ENCODE results near the gene CAP2.

Gene CAP2

GRCh38 chr6:17542243-17542642 is 148.8 kb downstream of the CAP2 start:
- TF ChIP-seq TAF1 (IDR thresholded peaks at IDR 0.05; ENCODE audit: borderline replicate concordance, insufficient read depth, low read length), result no peak

DNA sequence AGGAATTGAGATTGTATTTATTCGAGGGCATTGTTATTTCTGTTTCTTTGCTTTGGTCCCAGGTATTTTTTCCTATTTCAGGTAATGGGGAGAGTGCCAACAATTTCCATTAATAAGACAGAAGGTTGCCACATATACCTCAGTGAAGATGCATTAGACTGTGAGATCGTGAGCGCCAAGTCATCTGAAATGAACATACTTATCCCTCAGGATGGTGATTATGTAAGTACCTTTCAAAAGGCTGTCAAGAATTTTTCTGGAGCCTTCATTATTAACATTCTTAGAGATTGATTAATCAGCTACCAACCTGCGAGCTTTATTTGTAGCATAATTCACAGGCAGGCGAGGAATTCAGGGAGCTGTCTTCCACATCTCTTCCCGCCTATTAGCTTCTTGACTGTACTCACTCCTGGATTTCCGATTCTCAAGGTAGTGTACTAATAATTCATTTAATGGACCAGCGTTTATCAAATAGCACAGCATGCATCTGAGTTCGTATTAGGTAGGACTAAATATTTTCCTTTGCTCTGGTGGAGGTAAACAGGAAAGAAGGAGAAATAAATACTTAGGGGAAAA is 158.1 kb downstream of the CAP2 start:
- TF ChIP-seq, protein P1, sequence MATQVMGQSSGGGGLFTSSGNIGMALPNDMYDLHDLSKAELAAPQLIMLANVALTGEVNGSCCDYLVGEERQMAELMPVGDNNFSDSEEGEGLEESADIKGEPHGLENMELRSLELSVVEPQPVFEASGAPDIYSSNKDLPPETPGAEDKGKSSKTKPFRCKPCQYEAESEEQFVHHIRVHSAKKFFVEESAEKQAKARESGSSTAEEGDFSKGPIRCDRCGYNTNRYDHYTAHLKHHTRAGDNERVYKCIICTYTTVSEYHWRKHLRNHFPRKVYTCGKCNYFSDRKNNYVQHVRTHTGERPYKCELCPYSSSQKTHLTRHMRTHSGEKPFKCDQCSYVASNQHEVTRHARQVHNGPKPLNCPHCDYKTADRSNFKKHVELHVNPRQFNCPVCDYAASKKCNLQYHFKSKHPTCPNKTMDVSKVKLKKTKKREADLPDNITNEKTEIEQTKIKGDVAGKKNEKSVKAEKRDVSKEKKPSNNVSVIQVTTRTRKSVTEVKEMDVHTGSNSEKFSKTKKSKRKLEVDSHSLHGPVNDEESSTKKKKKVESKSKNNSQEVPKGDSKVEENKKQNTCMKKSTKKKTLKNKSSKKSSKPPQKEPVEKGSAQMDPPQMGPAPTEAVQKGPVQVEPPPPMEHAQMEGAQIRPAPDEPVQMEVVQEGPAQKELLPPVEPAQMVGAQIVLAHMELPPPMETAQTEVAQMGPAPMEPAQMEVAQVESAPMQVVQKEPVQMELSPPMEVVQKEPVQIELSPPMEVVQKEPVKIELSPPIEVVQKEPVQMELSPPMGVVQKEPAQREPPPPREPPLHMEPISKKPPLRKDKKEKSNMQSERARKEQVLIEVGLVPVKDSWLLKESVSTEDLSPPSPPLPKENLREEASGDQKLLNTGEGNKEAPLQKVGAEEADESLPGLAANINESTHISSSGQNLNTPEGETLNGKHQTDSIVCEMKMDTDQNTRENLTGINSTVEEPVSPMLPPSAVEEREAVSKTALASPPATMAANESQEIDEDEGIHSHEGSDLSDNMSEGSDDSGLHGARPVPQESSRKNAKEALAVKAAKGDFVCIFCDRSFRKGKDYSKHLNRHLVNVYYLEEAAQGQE (IDR thresholded peaks at IDR 0.05; ENCODE audit: insufficient read depth in 1 of 2, low read depth in 2 of 2, low read length in 2 of 2), result no peak
- no peak for TF ChIP-seq FOXP2 (optimal IDR thresholded peaks at IDR 0.05; ENCODE audit: borderline replicate concordance, extremely low read depth, extremely low read length, insufficient read depth)
- no peak for TF ChIP-seq SIN3A (IDR thresholded peaks at IDR 0.05; ENCODE audit: borderline replicate concordance, insufficient read depth, low read length)
- no peak for TF ChIP-seq TAF1 (IDR thresholded peaks at IDR 0.05; ENCODE audit: borderline replicate concordance, insufficient read depth, low read length)
- TF ChIP-seq POLR2AphosphoS5 (IDR thresholded peaks at IDR 0.05; ENCODE audit: low read depth, low read length), result no peak

- TF ChIP-seq POLR2AphosphoS5 (IDR thresholded peaks at IDR 0.05; ENCODE audit: low read depth, low read length) (no peak), FOXP2 (optimal IDR thresholded peaks at IDR 0.05; ENCODE audit: borderline replicate concordance, extremely low read depth, extremely low read length, insufficient read depth) (no peak), SIN3A (IDR thresholded peaks at IDR 0.05; ENCODE audit: borderline replicate concordance, insufficient read depth, low read length) (no peak), TAF1 (IDR thresholded peaks at IDR 0.05; ENCODE audit: borderline replicate concordance, insufficient read depth, low read length) (no peak)
- TF ChIP-seq, protein P1 (IDR thresholded peaks at IDR 0.05; ENCODE audit: insufficient read depth in 1 of 2, low read depth in 2 of 2, low read length in 2 of 2), result no peak
Measured at GRCh38 chr6:17552861-17553260, 159.5 kb downstream of the CAP2 start.

- TF ChIP-seq SIN3A (IDR thresholded peaks at IDR 0.05; ENCODE audit: borderline replicate concordance, insufficient read depth, low read length), result no peak
- TF ChIP-seq FOXP2 (optimal IDR thresholded peaks at IDR 0.05; ENCODE audit: borderline replicate concordance, extremely low read depth, extremely low read length, insufficient read depth), result no peak
- TF ChIP-seq POLR2AphosphoS5 (IDR thresholded peaks at IDR 0.05; ENCODE audit: low read depth, low read length), result no peak
- no peak for TF ChIP-seq TAF1 (IDR thresholded peaks at IDR 0.05; ENCODE audit: borderline replicate concordance, insufficient read depth, low read length)
- TF ChIP-seq, protein P1 (IDR thresholded peaks at IDR 0.05; ENCODE audit: insufficient read depth in 1 of 2, low read depth in 2 of 2, low read length in 2 of 2), result no peak
Measured at GRCh38 chr6:17556014-17556413, 162.6 kb downstream of the CAP2 start.

- no peak for TF ChIP-seq SIN3A (IDR thresholded peaks at IDR 0.05; ENCODE audit: borderline replicate concordance, insufficient read depth, low read length)
- no peak for TF ChIP-seq FOXP2 (optimal IDR thresholded peaks at IDR 0.05; ENCODE audit: borderline replicate concordance, extremely low read depth, extremely low read length, insufficient read depth)
- TF ChIP-seq, protein P1 (IDR thresholded peaks at IDR 0.05; ENCODE audit: insufficient read depth in 1 of 2, low read depth in 2 of 2, low read length in 2 of 2), result no peak
- TF ChIP-seq TAF1 (IDR thresholded peaks at IDR 0.05; ENCODE audit: borderline replicate concordance, insufficient read depth, low read length), result no peak
- TF ChIP-seq POLR2AphosphoS5 (IDR thresholded peaks at IDR 0.05; ENCODE audit: low read depth, low read length), result no peak
Measured at GRCh38 chr6:17562636-17563035, 169.2 kb downstream of the CAP2 start.
